HCT116 (cell line): ENCODE data around the gene AGRP. TPM values are rescaled to one million over a fixed set of nuclear protein-coding genes. Genes with fewer than 3 reads are reported as not detected.

Source experiments
- ATAC-seq: fragments of 200-7000 bp; cut with Tn5 transposase; 2 replicates; pipeline ENCODE4 v1.9.1; 2020; ENCODE audit warnings: mild to moderate bottlenecking, moderate library complexity
- BruUV-seq: library from RNA; stranded (reverse); fragments of 400-500 nt; replicated peaks from 2 replicates; lab custom pipeline; 2021; lab: Mats Ljungman, UMichigan
- CTCF ChIA-PET: fragments of 300-600 bp; sonication (Branson Sonifier 250); formaldehyde crosslinking; loops from one replicate; lab custom pipeline; 2021; ENCODE audit warnings: antibody characterized with exemption; lab: Charles Lee
- POLR2A ChIA-PET: fragments of 300-600, 350-600 bp; sonication (Branson Sonifier 250); formaldehyde crosslinking; loops from one replicate; lab custom pipeline; 2021; ENCODE audit warnings: antibody characterized with exemption; lab: Charles Lee
- RAD21 ChIA-PET, 2 experiments: fragments of 300-600 bp; sonication (Branson Sonifier 250); formaldehyde crosslinking; loops; one replicate each; lab custom pipeline; 2023; ENCODE audit warnings: low total read pairs in 2 of 2; ENCODE audit not compliant: uncharacterized antibody in 2 of 2, unreplicated experiment in 2 of 2, low non-redundant PET in 1 of 2; lab: Charles Lee
- DNase-seq: peaks from one replicate; pipeline ENCODE4 v3.0.0-alpha.2; 2010; ENCODE audit warnings: low read depth, low spot score
- H2AFZ ChIP-seq: fragments of 200-600 bp; shearing (Covaris generic), sonication (generic); 2 replicates; pipeline ENCODE4 v1.6.1; 2017; ENCODE audit warnings: low read depth, mixed run types, mixed read lengths, antibody characterized with exemption, low read length; ENCODE audit not compliant: poor library complexity, severe bottlenecking
- H3K27ac ChIP-seq: 2 replicates; pipeline ENCODE4 v1.5.1; 2012; ENCODE audit warnings: low read depth, low read length
- H3K27me3 ChIP-seq: fragments of 200-600 bp; sonication (generic); 2 replicates; pipeline ENCODE4 v1.6.1; 2016; ENCODE audit warnings: mixed run types, low read length, mixed read lengths; ENCODE audit not compliant: insufficient read depth
- H3K36me3 ChIP-seq, 2 experiments: fragments of 200-500 bp in 1 of 2; fragments of 200-600 bp in 1 of 2; sonication (Bioruptor generic) in 1 of 2; sonication (generic) in 1 of 2; 2 replicates each; pipeline versions ENCODE4 v1.5.1 to v1.6.1; 2014 to 2016; ENCODE audit warnings: low read length in 2 of 2, inconsistent platforms in 1 of 2, mixed read lengths in 1 of 2, mixed run types in 1 of 2; ENCODE audit not compliant: insufficient read depth in 2 of 2, control insufficient read depth in 1 of 2
- H3K4me1 ChIP-seq, 2 experiments: fragments of 200-600 bp in 1 of 2; sonication (generic) in 1 of 2; 2 replicates each; pipeline versions ENCODE4 v1.5.1 to v1.6.1; 2012 to 2017; ENCODE audit warnings: low read length in 2 of 2, inconsistent platforms in 1 of 2, mild to moderate bottlenecking in 1 of 2, mixed read lengths in 1 of 2, mixed run types in 1 of 2, moderate library complexity in 1 of 2; ENCODE audit not compliant: insufficient read depth in 2 of 2, control insufficient read depth in 1 of 2
- H3K4me2 ChIP-seq: fragments of 200-600 bp; sonication (generic); 2 replicates; pipeline ENCODE4 v1.6.1; 2017; ENCODE audit warnings: mixed run types, low read length, mixed read lengths
- H3K4me3 ChIP-seq, 2 experiments: fragments of 200-600 bp in 1 of 2; sonication (generic) in 1 of 2; replicated peaks in 1 of 2; 2 replicates each; pipeline ENCODE4 v1.5.1; 2011 to 2016; ENCODE audit warnings: low read length in 2 of 2, control low read depth in 1 of 2, low read depth in 1 of 2, mild to moderate bottlenecking in 1 of 2, mixed read lengths in 1 of 2, mixed run types in 1 of 2
- H3K79me2 ChIP-seq: fragments of 200-600 bp; sonication (generic); 2 replicates; pipeline ENCODE4 v1.6.1; 2017; ENCODE audit warnings: mild to moderate bottlenecking, mixed run types, low read length, moderate library complexity, mixed read lengths; ENCODE audit not compliant: insufficient read depth
- H3K9ac ChIP-seq: fragments of 200-600 bp; sonication (generic); 2 replicates; pipeline ENCODE4 v1.6.1; 2016; ENCODE audit warnings: low read length, mixed read lengths
- H3K9me2 ChIP-seq: fragments of 200-600 bp; sonication (generic), shearing (Covaris generic); 2 replicates; pipeline ENCODE4 v1.6.1; 2017; ENCODE audit warnings: mixed run types, mild to moderate bottlenecking, moderate library complexity; ENCODE audit not compliant: insufficient read depth
- H3K9me3 ChIP-seq, 2 experiments: fragments of 200-500 bp in 1 of 2; fragments of 200-600 bp in 1 of 2; sonication (Bioruptor generic) in 1 of 2; sonication (generic) in 1 of 2; 2 replicates each; pipeline ENCODE4 v1.6.1; 2014 to 2017; ENCODE audit warnings: low read length in 2 of 2, mixed read lengths in 2 of 2, inconsistent platforms in 1 of 2, low read depth in 1 of 2, mild to moderate bottlenecking in 1 of 2, mixed run types in 1 of 2, moderate library complexity in 1 of 2; ENCODE audit not compliant: control insufficient read depth in 1 of 2, insufficient read depth in 1 of 2
- H4K20me1 ChIP-seq: fragments of 200-600 bp; sonication (generic), shearing (Covaris generic); 2 replicates; pipeline ENCODE4 v1.6.1; 2017; ENCODE audit warnings: mixed run types, mild to moderate bottlenecking, moderate library complexity; ENCODE audit not compliant: insufficient read depth
- ATF3 ChIP-seq: IDR thresholded peaks from 2 replicates; pipeline ENCODE4 v1.6.1; 2012
- CEBPB ChIP-seq: IDR thresholded peaks from 2 replicates; pipeline ENCODE4 v1.6.1; 2012; ENCODE audit warnings: low read depth
- EGR1 ChIP-seq: IDR thresholded peaks from 2 replicates; pipeline ENCODE4 v1.6.1; 2012; ENCODE audit warnings: low read depth
- ELF1 ChIP-seq: IDR thresholded peaks from 2 replicates; pipeline ENCODE4 v1.6.1; 2012; ENCODE audit warnings: low read depth, borderline replicate concordance
- EZH2phosphoT487 ChIP-seq: fragments of 200-600 bp; IDR thresholded peaks from 2 replicates; pipeline ENCODE4 v1.6.1; 2018; ENCODE audit warnings: antibody characterized with exemption, borderline replicate concordance
- JUND ChIP-seq: IDR thresholded peaks from 2 replicates; pipeline ENCODE4 v1.6.1; 2012
- MAX ChIP-seq: IDR thresholded peaks from 2 replicates; pipeline ENCODE4 v1.6.1; 2012
- POLR2A ChIP-seq: IDR thresholded peaks from 2 replicates; pipeline ENCODE4 v1.7.0; 2011; ENCODE audit warnings: borderline replicate concordance; ENCODE audit not compliant: insufficient read depth, insufficient read length; ENCODE audit errors: extremely low read depth
- REST ChIP-seq: IDR thresholded peaks from 2 replicates; pipeline ENCODE4 v1.6.1; 2012; ENCODE audit warnings: low read depth
- SP1 ChIP-seq: IDR thresholded peaks from 2 replicates; pipeline ENCODE4 v1.6.1; 2012; ENCODE audit warnings: low read depth
- ZBTB33 ChIP-seq: IDR thresholded peaks from 2 replicates; pipeline ENCODE4 v1.6.1; 2011; ENCODE audit warnings: mild to moderate bottlenecking, low read length, moderate library complexity; ENCODE audit not compliant: insufficient replicate concordance; ENCODE audit errors: extremely low read depth
- ZNF274 ChIP-seq: fragments of 200-500 bp; sonication (Bioruptor generic); IDR thresholded peaks from 2 replicates; pipeline ENCODE4 v1.6.1; 2014; ENCODE audit warnings: mild to moderate bottlenecking, low read depth, low read length, inconsistent platforms
- intact Hi-C: fragments of 100-400 bp; cut with micrococcal nuclease; formaldehyde crosslinking; loops from 2 replicates; pipeline ENCODE4 v1.10.0; 2022
- total RNA-seq: library from RNA; stranded (reverse); gene quantifications from one replicate; pipeline ENCODE4 v1.2.1, GENCODE V29; 2021; ENCODE audit not compliant: unreplicated experiment

Gene AGRP
- total RNA-seq, 1 experiment from 2014 or later = not detected

DNA sequence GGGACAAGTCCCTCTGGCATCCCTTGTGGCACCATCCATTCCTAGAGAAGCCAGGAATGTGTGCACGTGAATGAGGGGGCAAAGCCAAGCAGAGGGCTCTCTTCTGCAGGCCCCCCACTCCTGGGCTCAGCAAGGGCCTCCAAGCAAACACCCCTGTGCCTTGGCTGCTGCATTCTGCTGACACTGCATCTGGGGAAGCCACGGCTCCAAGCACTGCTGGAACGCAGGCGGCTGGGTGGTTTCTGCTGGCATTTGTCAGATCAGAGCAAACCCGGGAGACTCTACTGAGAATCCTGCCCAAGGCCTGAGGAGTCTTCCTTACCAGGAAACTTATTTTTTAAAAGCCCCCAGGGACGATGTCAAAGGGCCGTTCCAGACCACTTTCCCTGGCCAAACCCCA lies 25.7 kb downstream of the AGRP start:
- ATAC-seq (no peak), DNase-seq (no peak)
- H3K9me3 ChIP-seq = no peaks in the 10 kb centered on the region
- no peak overlapping the region for H3K27ac ChIP-seq
- CTCF ChIA-PET = interaction anchor here (1.7 to 2.7 kb wide), 2 partner anchors 7 to 10 kb away, joined by 5 to 15 read pairs; no protein-coding TSS in a partner anchor
- RAD21 ChIA-PET = no interaction called here
- H3K4me1 ChIP-seq = peaks cover 3 to 9% of the 10 kb centered on the region in 2 experiments; a peak in 3 of 4 replicates
- no peaks in the 10 kb centered on the region for H3K36me3 ChIP-seq
- no peak overlapping the region for H3K4me3 ChIP-seq
- H2AFZ ChIP-seq = no peak overlapping the region
- no peak overlapping the region for H3K4me2 ChIP-seq
- no peaks in the 10 kb centered on the region for H3K27me3 ChIP-seq
- H4K20me1 ChIP-seq = no peaks in the 10 kb centered on the region
- intact Hi-C loops = no loop called here
- no peak overlapping the region for H3K9ac ChIP-seq
- H3K9me2 ChIP-seq = no peaks in the 10 kb centered on the region
- TF ChIP-seq EZH2phosphoT487 (no peak), CEBPB (no peak), POLR2A (no peak), MAX (no peak), ELF1 (no peak), EGR1 (no peak), ATF3 (no peak), ZNF274 (no peak), REST (no peak), SP1 (no peak), ZBTB33 (no peak), JUND (no peak)
- no TSS peak for BruUV-seq
- POLR2A ChIA-PET = no interaction called here
- no peaks in the 10 kb centered on the region; the same call in 1 of the 2 replicates for H3K79me2 ChIP-seq
